Fibroblast of the conjunctiva (primary cell): Measurements from ENCODE around the gene LEF1.

Experiments used
- DNase-seq: peaks from one replicate; pipeline ENCODE4 v3.0.0-alpha.2; 2010; ENCODE audit warnings: low read depth

LEF1 gene

GRCh38 chr4:108109997-108110416 lies 58.7 kb downstream of the LEF1 start:
- no peak for DNase-seq

DNA sequence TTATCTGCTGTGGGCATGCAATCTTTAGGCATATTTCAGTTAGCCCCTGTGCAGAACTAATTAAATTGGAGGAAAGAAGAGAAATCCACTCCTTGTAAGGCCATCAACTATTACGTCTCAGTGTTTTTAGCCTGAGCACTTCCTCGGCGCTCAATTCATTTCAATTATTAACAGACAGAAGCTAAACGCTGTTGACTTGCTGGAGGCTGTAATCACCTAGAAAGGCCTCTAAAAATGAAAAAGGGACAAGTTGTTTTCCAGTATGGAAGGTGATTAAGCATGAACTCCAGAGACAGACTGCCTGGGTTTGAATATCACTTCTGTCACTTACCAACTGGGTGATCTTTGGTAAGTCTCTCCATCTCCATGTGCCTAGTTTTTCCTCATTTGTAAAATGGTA lies 59.6 kb downstream of the LEF1 start:
- no peak for DNase-seq

DNA sequence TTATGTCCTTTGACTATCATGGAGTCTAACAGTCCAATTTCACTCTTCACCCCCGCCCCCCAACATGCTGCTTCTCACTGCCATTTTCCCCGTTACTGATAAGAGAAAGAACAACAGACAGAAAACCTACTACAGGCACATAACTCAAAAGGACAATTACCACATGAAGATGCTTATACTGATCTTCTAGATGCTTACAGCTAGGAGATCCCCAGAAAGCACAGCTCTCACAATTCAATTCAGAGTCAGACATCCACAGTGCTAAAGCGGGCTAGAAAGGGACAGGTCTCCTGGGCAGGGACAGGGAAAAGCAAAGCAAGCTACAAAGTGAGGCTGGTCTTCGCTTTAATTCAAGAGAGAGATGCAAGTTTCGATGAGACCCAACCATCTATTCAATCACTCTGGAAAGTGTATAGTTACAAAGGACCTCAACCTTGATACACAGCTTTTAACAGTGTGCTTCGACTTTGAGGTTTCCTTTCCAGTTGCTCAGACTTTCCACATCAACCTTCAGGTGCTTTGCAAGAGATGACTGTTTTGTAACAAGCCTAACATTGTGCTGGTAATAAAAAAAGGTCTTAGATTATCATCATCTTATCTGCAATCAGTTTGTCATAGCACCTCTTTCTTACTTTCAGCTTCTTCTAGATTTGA lies 60.9 kb downstream of the LEF1 start:
- no peak for DNase-seq

- no peak for DNase-seq
Observed at GRCh38 chr4:108107101-108107500, 61.6 kb downstream of the LEF1 start.

DNA sequence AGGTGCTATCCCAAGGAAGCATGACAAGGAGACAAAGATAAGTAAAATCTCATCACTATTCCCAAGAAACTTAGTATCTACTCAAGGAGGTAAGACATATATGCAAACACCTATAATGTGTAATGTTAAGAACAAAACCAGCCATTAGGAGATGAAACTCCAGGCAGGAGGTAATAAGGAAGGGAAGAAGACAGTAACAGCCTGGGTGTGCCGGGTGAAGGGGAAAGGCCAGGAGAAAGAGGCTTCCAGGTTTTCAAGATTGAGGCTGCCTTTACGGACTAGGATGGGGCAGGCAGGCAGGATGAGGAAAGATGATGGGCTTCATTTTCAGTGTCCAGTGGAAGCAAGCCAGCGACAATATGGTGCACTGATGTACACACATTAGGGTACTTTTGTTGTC lies 62.5 kb downstream of the LEF1 start:
- DNase-seq: no peak

DNA sequence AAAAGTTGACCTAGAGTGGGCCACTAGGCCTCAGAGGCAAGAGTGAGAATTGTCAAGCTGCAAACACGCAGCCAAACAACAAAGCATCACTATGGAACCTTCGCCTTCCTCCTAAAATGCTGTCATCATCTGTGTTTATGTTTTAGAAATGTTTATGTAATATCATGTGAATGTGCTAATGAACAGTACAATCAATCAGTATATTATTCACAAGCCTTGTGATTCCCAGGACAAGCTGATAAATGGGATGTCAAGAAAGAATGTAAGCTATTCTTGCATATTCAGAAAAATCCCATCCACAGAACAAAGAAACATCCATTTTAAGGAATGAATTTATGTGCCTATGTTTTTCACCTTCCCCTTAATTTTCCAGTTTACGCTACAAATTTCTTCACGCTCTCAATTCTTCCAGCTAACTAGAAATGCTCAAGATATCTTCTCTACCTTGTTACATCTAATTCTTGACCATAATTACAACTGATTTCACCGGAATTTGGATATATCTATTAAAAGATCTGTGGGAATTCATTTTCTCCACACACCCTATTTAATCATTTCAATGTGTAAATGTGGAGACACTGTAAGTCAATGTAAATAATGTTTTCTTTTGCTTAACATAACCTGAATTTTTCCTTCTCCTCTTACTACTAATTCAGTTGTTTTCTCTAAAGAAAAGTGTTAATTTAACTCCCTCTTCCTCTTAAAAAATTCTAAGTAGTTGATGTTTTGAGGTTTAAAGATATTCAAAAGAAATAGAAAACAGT lies 65.5 kb downstream of the LEF1 start:
- DNase-seq: no peak

GRCh38 chr4:108100827-108101226 lies 67.9 kb downstream of the LEF1 start:
- DNase-seq: no peak

GRCh38 chr4:108099838-108100237 lies 68.9 kb downstream of the LEF1 start:
- DNase-seq: no peak

- DNase-seq: no peak
Observed at GRCh38 chr4:108097990-108098553, 70.7 kb downstream of the LEF1 start.

- DNase-seq: no peak
Observed at GRCh38 chr4:108094923-108095482, 73.7 kb downstream of the LEF1 start.

DNA sequence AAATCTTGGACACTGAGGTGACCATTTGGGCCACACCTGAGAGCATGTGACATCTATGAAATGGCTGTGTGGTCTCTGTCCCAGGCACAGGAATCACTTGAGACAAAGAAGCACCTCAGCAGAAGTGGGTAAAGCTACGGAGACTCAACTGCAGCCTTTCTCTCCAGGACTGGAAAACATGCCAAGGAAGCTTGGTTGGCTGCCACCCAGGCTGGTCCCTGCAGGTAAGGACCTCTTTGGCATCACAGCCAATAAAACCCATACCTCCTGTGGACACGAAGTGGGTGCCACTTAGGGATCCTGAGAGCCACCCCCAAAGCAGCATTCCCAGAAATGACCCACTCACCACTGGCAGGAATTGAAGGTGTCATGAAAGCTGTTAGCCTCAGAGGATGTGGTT lies 74.6 kb downstream of the LEF1 start:
- no peak for DNase-seq

DNA sequence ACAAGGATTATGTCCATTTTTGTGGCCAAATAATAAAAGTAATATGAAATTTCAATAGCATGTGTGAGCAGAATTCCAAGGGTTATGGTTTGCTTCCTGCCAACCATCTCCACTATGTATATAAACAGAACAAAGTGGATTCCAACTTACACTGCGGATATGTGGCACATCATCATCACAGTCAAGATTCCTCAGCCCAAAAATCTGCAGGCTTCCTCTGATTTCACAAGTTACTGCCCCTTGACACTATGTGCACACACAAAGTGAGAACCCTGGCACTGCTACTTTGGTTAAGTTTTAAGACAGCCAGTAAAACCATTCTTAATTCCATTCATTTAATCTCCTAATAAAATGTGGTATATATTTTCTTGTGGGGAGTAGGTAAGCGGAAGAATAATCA lies 76.4 kb downstream of the LEF1 start:
- DNase-seq: no peak

- DNase-seq: no peak
Observed at GRCh38 chr4:108087293-108087967, 81.3 kb downstream of the LEF1 start.

GRCh38 chr4:108081256-108081655 lies 87.5 kb downstream of the LEF1 start:
- DNase-seq: no peak

DNA sequence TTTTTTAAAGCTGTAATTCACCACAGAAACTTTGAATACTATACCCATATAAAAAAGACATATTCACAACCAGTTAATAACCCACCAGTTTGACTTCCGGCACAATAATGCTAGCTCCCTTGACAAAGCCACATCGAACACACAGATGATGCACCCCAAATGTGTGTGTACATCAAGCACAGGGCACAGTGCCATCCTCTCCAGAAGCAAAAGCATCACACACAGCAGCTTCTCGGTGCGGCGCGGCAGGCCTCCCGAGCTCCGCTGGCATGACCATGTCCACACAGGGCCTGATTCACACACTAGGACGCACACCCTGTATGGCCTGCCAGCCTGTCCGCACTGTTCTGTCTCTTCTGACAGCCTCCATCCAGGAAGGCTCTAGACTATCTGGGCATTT lies 88.0 kb downstream of the LEF1 start:
- no peak for DNase-seq

DNA sequence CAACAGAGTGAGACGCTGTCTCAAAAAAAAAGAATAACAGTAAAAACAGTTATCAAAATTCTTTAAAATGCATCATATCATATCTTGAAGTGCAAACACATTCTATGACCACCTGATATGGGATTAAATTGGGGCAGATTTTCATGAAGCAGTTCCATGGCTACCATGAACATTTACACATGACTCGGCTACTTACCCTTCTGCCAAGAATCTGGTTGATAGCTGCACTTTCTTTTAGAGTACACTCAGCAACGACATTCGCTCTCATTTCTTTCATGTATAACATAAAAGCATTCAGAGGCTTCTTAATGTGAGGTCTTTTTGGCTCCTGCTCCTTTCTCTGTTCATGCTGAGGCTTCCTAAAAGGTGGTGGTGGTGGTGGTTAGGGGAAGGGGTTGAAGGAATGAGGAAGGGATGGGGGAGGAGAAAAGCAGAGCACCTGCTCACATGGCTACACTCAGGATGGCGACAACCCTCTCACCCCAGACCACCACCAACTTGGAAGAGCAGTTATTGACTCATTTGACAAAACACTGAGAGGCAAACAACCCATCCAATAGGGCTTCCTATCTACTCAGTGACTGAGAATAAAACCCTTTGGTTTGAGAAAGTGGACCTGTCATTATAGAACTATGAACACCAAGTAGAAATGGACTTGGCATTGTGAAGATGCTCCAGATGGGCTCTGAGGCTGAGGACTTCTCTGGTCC lies 90.6 kb downstream of the LEF1 start:
- DNase-seq: no peak

DNA sequence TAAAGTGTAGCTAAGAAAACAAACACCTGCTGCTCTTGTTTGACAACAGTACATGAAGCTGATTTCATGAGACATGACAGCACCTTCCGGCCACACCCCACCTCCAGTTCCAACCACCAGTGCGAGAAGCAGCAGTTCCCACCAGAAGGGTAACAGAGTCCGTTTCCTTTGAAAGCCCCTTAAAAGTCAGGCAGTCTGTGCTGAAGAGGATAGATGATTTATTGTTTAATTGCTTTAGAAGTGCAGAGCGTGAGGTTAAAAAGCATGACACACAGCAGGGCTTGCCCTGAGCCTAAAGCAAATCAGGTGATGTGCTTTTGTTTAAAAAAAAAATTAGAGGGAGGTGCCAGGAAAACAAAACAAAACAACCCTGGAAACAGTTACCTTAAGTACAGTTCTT lies 96.4 kb downstream of the LEF1 start:
- no peak for DNase-seq

DNA sequence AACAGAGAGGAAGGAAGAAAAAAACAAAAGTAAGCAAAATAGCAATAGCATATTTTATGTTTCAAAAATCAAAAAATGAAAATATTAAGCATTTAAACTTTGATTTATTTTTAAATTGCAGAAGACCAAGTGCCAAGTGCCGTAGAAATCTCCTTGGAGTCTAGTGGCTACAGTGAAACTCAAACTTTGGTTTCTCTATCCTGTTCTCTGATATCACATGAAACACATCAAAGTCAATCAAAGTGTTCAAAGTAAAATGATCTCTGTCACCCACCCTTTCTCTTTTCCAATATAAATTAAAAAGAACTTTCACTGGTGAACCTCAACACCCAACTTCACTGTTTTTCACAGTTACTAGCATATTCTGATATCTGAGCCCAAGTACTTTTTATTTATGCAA lies 98.0 kb downstream of the LEF1 start:
- no peak for DNase-seq

DNA sequence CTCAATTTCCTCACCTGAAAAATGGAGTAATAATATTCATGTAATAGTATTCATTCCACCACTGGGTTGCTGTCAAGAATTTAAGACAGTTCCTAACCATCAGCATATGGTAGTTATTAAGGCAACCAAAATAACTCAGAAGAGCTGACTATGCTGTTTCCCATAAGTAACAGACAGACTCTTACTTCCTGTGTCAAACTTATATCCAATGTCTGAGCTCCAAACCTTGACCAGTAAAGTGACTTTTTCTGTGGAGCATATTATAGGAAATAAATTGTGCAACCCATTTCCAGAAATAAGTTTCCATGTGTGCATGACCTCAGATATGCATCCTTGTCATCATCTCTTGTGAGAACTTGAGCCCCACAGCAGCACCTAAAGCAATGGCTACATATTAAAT lies 100.3 kb downstream of the LEF1 start:
- DNase-seq: peak; percentile 17

- no peak for DNase-seq
Observed at GRCh38 chr4:108060686-108061321, 107.9 kb downstream of the LEF1 start.

DNA sequence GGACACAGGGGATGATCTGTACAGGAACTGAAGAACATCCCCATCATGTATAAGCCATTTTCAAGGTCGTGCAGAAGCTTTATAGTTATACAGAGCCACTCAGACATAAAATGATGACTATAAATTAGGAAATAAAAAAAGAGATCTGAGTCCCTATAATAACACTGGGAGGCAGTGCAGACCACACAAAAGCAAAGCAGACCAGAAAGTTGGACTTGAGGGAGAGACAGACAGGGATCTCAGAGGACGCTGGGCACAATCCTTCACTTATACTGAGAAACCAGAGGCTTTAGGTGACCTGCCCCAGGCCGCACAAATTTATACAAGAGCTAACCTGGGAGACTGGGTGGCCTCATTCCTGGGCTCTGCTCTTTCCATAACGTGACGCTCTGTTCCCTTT lies 108.6 kb downstream of the LEF1 start:
- DNase-seq: peak; percentile 50
